OCI-LY7 (cell line): ENCODE data around the gene CISTR. TPM values are rescaled to one million over a fixed set of nuclear protein-coding genes. Genes with fewer than 3 reads are reported as not detected.

ENCODE experiments used
- BruUV-seq: library from RNA; stranded (reverse); fragments of 400-500 nt; replicated peaks from 2 replicates; lab custom pipeline; 2021; lab: Mats Ljungman, UMichigan
- CTCF ChIA-PET: fragments of 300-600 bp; sonication (Branson Sonifier 250); formaldehyde crosslinking; loops from one replicate; lab custom pipeline; 2022; ENCODE audit warnings: antibody characterized with exemption; ENCODE audit not compliant: unreplicated experiment; lab: Charles Lee
- POLR2A ChIA-PET: fragments of 300-600 bp; sonication (Branson Sonifier 250); formaldehyde crosslinking; loops from one replicate; lab custom pipeline; 2022; ENCODE audit warnings: antibody characterized with exemption; lab: Charles Lee
- DNase-seq: peaks from one replicate; pipeline ENCODE4 v3.0.0-alpha.2; 2015; ENCODE audit warnings: low spot score
- H2AFZ ChIP-seq: fragments of 200-600 bp; sonication (generic), shearing (Covaris generic); 2 replicates; pipeline ENCODE4 v1.6.1; 2014; ENCODE audit warnings: mild to moderate bottlenecking, antibody characterized with exemption, low read length, moderate library complexity
- H3K27ac ChIP-seq: fragments of 200-600 bp; sonication (generic); 2 replicates; pipeline ENCODE4 v1.5.1; 2014; ENCODE audit warnings: mixed run types, low read depth, mild to moderate bottlenecking, moderate library complexity, low read length, inconsistent platforms; ENCODE audit not compliant: poor library complexity, severe bottlenecking
- H3K36me3 ChIP-seq: fragments of 200-600 bp; sonication (generic); 2 replicates; pipeline ENCODE4 v1.6.1; 2014; ENCODE audit warnings: mild to moderate bottlenecking, antibody characterized with exemption, low read length, moderate library complexity, mixed read lengths; ENCODE audit not compliant: insufficient read depth
- H3K4me1 ChIP-seq: fragments of 200-600 bp; sonication (generic); 2 replicates; pipeline ENCODE4 v1.5.1; 2014; ENCODE audit warnings: mild to moderate bottlenecking, low read length; ENCODE audit not compliant: insufficient read depth, poor library complexity, severe bottlenecking
- H3K4me2 ChIP-seq: fragments of 200-600 bp; sonication (generic); 2 replicates; pipeline ENCODE4 v1.6.1; 2014; ENCODE audit warnings: mild to moderate bottlenecking, low read length
- H3K4me3 ChIP-seq: fragments of 200-600 bp; sonication (generic); 2 replicates; pipeline ENCODE4 v1.5.1; 2014; ENCODE audit warnings: mild to moderate bottlenecking, low read depth, low read length; ENCODE audit not compliant: poor library complexity, severe bottlenecking
- H3K79me2 ChIP-seq: fragments of 200-600 bp; sonication (generic); 2 replicates; pipeline ENCODE4 v1.6.1; 2016; ENCODE audit warnings: low read depth, mild to moderate bottlenecking, low read length, moderate library complexity, mixed read lengths; ENCODE audit not compliant: insufficient read depth
- H3K9me2 ChIP-seq: fragments of 200-600 bp; sonication (generic); 2 replicates; pipeline ENCODE4 v1.6.1; 2016; ENCODE audit warnings: mild to moderate bottlenecking, low read length, mixed read lengths; ENCODE audit not compliant: insufficient read depth
- H3K9me3 ChIP-seq: fragments of 200-600 bp; sonication (generic); 2 replicates; pipeline ENCODE4 v1.6.1; 2014; ENCODE audit warnings: mild to moderate bottlenecking, mixed run types, low read length, mixed read lengths
- H4K20me1 ChIP-seq: fragments of 200-600 bp; sonication (generic); 2 replicates; pipeline ENCODE4 v1.6.1; 2014; ENCODE audit warnings: mild to moderate bottlenecking, antibody characterized with exemption, low read length, moderate library complexity, mixed read lengths; ENCODE audit not compliant: insufficient read depth
- CTCF ChIP-seq: fragments of 200-600 bp; sonication (generic); conservative IDR thresholded peaks from 2 replicates; pipeline ENCODE4 v1.5.1; 2014; ENCODE audit warnings: mild to moderate bottlenecking, antibody characterized with exemption, low read length, moderate library complexity, mixed read lengths
- EZH2phosphoT487 ChIP-seq: fragments of 200-600 bp; sonication (generic); IDR thresholded peaks from 2 replicates; pipeline ENCODE4 v1.6.1; 2018; ENCODE audit warnings: low read depth, borderline replicate concordance, mild to moderate bottlenecking, mixed run types, antibody characterized with exemption, low read length, moderate library complexity, mixed read lengths
- intact Hi-C: fragments of 100-400 bp; cut with micrococcal nuclease; formaldehyde crosslinking; loops from one replicate; pipeline ENCODE4 v1.10.0; 2022; ENCODE audit not compliant: unreplicated experiment
- total RNA-seq, 2 experiments: library from RNA; depleted of rRNA in 1 of 2; stranded (reverse); fragments of >200 nt in 1 of 2; shearing (Covaris generic) in 1 of 2; gene quantifications; 2 replicates each; pipeline ENCODE4 v1.2.3, GENCODE V29; 2014 to 2022

Gene CISTR
- total RNA-seq, 2 experiments from 2014 or later, result 0.76 to 1.3 TPM

DNA sequence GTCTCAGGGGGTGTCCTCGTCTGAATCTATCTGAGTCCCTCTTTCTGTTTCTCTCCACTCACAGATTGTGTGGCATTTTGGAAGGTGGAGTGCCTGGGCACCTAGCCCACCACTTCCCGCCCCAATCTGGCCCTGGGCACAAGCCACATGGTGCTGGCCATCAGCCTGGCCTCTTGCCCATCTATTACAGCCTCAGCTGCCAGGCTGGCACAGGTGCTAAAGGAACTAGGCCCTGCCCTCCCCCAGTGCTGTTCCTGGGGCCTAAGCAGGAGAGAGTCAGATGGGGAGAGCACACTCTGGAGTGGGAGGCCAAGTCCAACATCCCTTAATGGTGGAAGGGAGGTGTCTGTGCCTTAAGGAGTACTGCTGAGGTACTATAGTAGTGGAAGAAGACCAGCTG, 16.2 kb downstream of the CISTR start:
- Histone ChIP-seq H3K36me3 (no peaks in the 10 kb centered on the region), H3K4me3 (no peak overlapping the region), H3K4me2 (no peak overlapping the region), H3K79me2 (no peaks in the 10 kb centered on the region), H2AFZ (no peak overlapping the region), H3K9me3 (no peaks in the 10 kb centered on the region), H3K27ac (no peak overlapping the region), H3K4me1 (peaks cover 4% of the 10 kb centered on the region), H4K20me1 (no peaks in the 10 kb centered on the region), H3K9me2 (no peaks in the 10 kb centered on the region)
- no TSS peak for BruUV-seq
- no peak for DNase-seq
- ChIA-PET POLR2A (interaction anchor here (0.6 to 1.1 kb wide), 2 partner anchors 13 to 1940 kb away, joined by 3 read pairs; no protein-coding TSS in a partner anchor), CTCF (interaction anchor here (0.9 kb wide), 1 partner anchor 33 kb away, joined by 3 read pairs; no protein-coding TSS in a partner anchor)
- no peak for TF ChIP-seq EZH2phosphoT487
- no peak for TF ChIP-seq CTCF
- intact Hi-C loops, result no loop called here

DNA sequence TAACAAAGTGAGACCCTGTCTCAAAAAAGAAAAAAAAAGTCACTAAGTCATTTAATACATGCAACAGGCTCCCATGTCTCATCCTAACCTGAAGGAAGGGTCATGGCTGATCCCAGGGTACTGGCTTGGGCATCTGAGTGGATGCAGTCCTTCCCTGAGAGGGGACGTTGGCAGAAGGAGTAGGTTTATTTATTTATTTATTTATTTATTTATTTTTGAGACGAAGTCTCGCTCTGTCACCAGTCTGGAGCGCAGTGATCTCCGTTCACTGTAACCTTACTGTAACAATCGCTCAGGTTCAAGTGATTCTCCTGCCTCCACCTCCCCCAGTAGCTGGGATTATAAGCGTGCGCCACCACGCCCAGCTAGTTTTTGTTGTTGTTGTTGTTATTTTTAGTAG, 17.4 kb downstream of the CISTR start:
- no peaks in the 10 kb centered on the region for H3K36me3 ChIP-seq
- no peak overlapping the region for H3K27ac ChIP-seq
- peaks cover 4% of the 10 kb centered on the region for H3K4me1 ChIP-seq
- no peaks in the 10 kb centered on the region for H4K20me1 ChIP-seq
- no peak overlapping the region for H3K4me2 ChIP-seq
- POLR2A ChIA-PET, result interaction anchor here (0.6 to 1.5 kb wide), 5 partner anchors 12 to 45 kb away, joined by 3 to 4 read pairs (median 3); no protein-coding TSS in a partner anchor
- no peak overlapping the region for H3K4me3 ChIP-seq
- intact Hi-C loops, result no loop called here
- no peak overlapping the region for H2AFZ ChIP-seq
- no peaks in the 10 kb centered on the region for H3K79me2 ChIP-seq
- H3K9me3 ChIP-seq, result no peaks in the 10 kb centered on the region
- DNase-seq, result no peak
- no peaks in the 10 kb centered on the region for H3K9me2 ChIP-seq
- BruUV-seq, result no TSS peak
- TF ChIP-seq EZH2phosphoT487 (no peak), CTCF (no peak)
- CTCF ChIA-PET, result interaction anchor here (0.6 to 1.6 kb wide), 3 partner anchors 9 to 149 kb away, joined by 3 to 5 read pairs (median 3); no protein-coding TSS in a partner anchor

- TF ChIP-seq EZH2phosphoT487, result no peak
- TF ChIP-seq CTCF, result no peak
- Histone ChIP-seq H3K9me2 (no peaks in the 10 kb centered on the region), H3K4me1 (peaks cover 4% of the 10 kb centered on the region), H3K79me2 (no peaks in the 10 kb centered on the region), H3K4me2 (no peak overlapping the region), H3K27ac (no peak overlapping the region), H2AFZ (no peak overlapping the region), H3K9me3 (no peaks in the 10 kb centered on the region), H3K36me3 (no peaks in the 10 kb centered on the region), H4K20me1 (no peaks in the 10 kb centered on the region), H3K4me3 (no peak overlapping the region)
- intact Hi-C loops, result no loop called here
- POLR2A ChIA-PET, result interaction anchor here (0.6 to 1.5 kb wide), 6 partner anchors 13 to 175 kb away, joined by 3 to 4 read pairs (median 3); no protein-coding TSS in a partner anchor
- CTCF ChIA-PET, result interaction anchor here (1.6 kb wide), 1 partner anchor 9 kb away, joined by 5 read pairs; no protein-coding TSS in a partner anchor
- no peak for DNase-seq
- no TSS peak for BruUV-seq
Observed at GRCh38 chr12:53733807-53734200, 18.0 kb downstream of the CISTR start.
